AG04450 (cell line): ENCODE measurements around the gene RARB. TPM values are rescaled to one million over a fixed set of nuclear protein-coding genes. Genes with fewer than 3 reads are reported as not detected.

ENCODE experiments used
- CTCF ChIA-PET: fragments of 300-600, 350-600 bp; formaldehyde crosslinking; extraction: SDS; loops from one replicate; lab custom pipeline; 2022; ENCODE audit warnings: antibody characterized with exemption, inconsistent platforms; lab: Charles Lee
- POLR2A ChIA-PET: fragments of 350-600 bp; formaldehyde crosslinking; extraction: SDS; loops from one replicate; lab custom pipeline; 2021; ENCODE audit warnings: antibody characterized with exemption, inconsistent platforms; lab: Yijun Ruan, JAX
- DNase-seq: peaks from one replicate; pipeline ENCODE4 v3.0.0-alpha.2; 2011; ENCODE audit warnings: low read depth, low spot score
- H3K27ac ChIP-seq: one replicate; pipeline ENCODE4 v1.5.1; 2012; ENCODE audit warnings: low read depth, low read length, control low read depth
- H3K27me3 ChIP-seq: one replicate; pipeline ENCODE4 v1.6.0; 2012; ENCODE audit warnings: low read length; ENCODE audit not compliant: control insufficient read depth, insufficient read depth
- H3K4me3 ChIP-seq: 2 replicates; pipeline ENCODE4 v1.5.1; 2011; ENCODE audit warnings: mild to moderate bottlenecking, low read depth, low read length, control low read depth
- H3K9me3 ChIP-seq: 2 replicates; pipeline ENCODE4 v1.5.1; 2012; ENCODE audit warnings: low read length; ENCODE audit not compliant: control insufficient read depth, insufficient read depth
- CTCF ChIP-seq: IDR thresholded peaks from 2 replicates; pipeline ENCODE4 v1.5.1; 2011; ENCODE audit warnings: low read depth, low read length, control low read depth, inconsistent platforms
- polyA plus RNA-seq: library from polyadenylated mRNA; depleted of rRNA; stranded (reverse); fragments of >200 nt; gene quantifications from 2 replicates; pipeline ENCODE4 v1.2.3, GENCODE V29; 2011

Gene RARB
- polyA plus RNA-seq, 1 experiment = 0.51 TPM

- no peak overlapping the region for H3K27ac ChIP-seq
- H3K9me3 ChIP-seq = peaks cover 4% of the 10 kb centered on the region
- H3K4me3 ChIP-seq = no peak overlapping the region
- no peak for DNase-seq
- POLR2A ChIA-PET = no interaction called here
- no peak for TF ChIP-seq CTCF
- no peaks in the 10 kb centered on the region for H3K27me3 ChIP-seq
- CTCF ChIA-PET = no interaction called here
Measured at GRCh38 chr3:25493786-25494185, 65.7 kb downstream of the RARB start.

- Histone ChIP-seq H3K4me3 (no peak overlapping the region), H3K27me3 (no peaks in the 10 kb centered on the region), H3K27ac (no peak overlapping the region), H3K9me3 (peaks cover 4% of the 10 kb centered on the region)
- ChIA-PET CTCF (no interaction called here), POLR2A (no interaction called here)
- DNase-seq = no peak
- TF ChIP-seq CTCF = no peak
Measured at GRCh38 chr3:25495304-25495703, 67.2 kb downstream of the RARB start.

DNA sequence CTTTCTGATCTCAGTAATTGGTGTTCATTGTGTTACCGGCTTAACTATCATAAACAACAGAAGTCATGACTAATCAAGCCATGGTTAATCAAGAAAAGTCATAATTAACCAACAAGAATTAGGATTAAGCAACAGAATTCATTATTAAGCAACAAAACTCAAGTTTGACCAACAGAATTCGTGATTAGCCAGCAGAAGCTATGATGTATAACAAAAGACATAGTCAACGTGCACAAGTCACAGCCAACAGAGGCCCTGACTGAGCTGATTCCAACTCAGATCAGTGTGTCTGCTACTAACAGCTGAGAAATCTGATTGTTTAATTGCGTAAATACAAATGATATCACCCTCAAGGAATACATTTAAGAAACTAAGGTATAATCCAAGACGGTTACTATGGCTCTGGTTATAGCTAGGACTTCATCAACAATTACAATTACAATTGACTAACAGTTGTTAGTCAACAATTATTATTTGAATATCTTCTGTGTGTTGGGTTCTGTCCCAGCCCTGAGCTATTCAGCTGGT lies 67.7 kb downstream of the RARB start:
- Histone ChIP-seq H3K27me3 (no peaks in the 10 kb centered on the region), H3K27ac (no peak overlapping the region), H3K4me3 (no peak overlapping the region), H3K9me3 (peaks cover 4% of the 10 kb centered on the region)
- TF ChIP-seq CTCF = no peak
- ChIA-PET POLR2A (no interaction called here), CTCF (no interaction called here)
- DNase-seq = no peak

- no peak overlapping the region for H3K27ac ChIP-seq
- H3K27me3 ChIP-seq = no peaks in the 10 kb centered on the region
- POLR2A ChIA-PET = no interaction called here
- CTCF ChIA-PET = interaction anchor here (1.1 kb wide), 1 partner anchor 36 kb away, joined by 3 read pairs; no protein-coding TSS in a partner anchor
- no peak for DNase-seq
- no peak for TF ChIP-seq CTCF
- no peak overlapping the region for H3K4me3 ChIP-seq
- H3K9me3 ChIP-seq = peaks cover 4% of the 10 kb centered on the region
Measured at GRCh38 chr3:25497096-25497495, 69.0 kb downstream of the RARB start.

GRCh38 chr3:25500706-25501210 lies 72.7 kb downstream of the RARB start:
- no peak for TF ChIP-seq CTCF
- no peak for DNase-seq
- Histone ChIP-seq H3K9me3 (no peaks in the 10 kb centered on the region; the same call in none of the 2 replicates), H3K27me3 (no peaks in the 10 kb centered on the region), H3K4me3 (no peak overlapping the region), H3K27ac (no peak overlapping the region)
- POLR2A ChIA-PET = no interaction called here
- CTCF ChIA-PET = interaction anchor here (0.7 to 1.0 kb wide), 2 partner anchors 8 to 13 kb away, joined by 3 to 5 read pairs; no protein-coding TSS in a partner anchor
